ENCODE measurements around the gene SLC66A1.

The SLC66A1 gene

GRCh38 chr1:19332832-19333231 is 20.7 kb downstream of the SLC66A1 start:
- no peak overlapping the region for H3K4me3 ChIP-seq (replicated peaks; ENCODE audit: low read depth, low read length)
- no peak for TF ChIP-seq CTCF (IDR thresholded peaks at IDR 0.05; ENCODE audit: low read length, missing control alignments)
- no peak for DNase-seq (ENCODE audit: low read depth)

- no peak for DNase-seq (ENCODE audit: low read depth)
- no peak for TF ChIP-seq CTCF (IDR thresholded peaks at IDR 0.05; ENCODE audit: low read length, missing control alignments)
- H3K4me3 ChIP-seq (replicated peaks; ENCODE audit: low read depth, low read length): no peak overlapping the region
Measured at GRCh38 chr1:19333587-19334354, 21.6 kb downstream of the SLC66A1 start.

- H3K4me3 ChIP-seq (replicated peaks; ENCODE audit: low read depth, low read length): no peak overlapping the region
- TF ChIP-seq CTCF (IDR thresholded peaks at IDR 0.05; ENCODE audit: low read length, missing control alignments): no peak
- DNase-seq (ENCODE audit: low read depth): no peak
Measured at GRCh38 chr1:19336543-19336942, 24.4 kb downstream of the SLC66A1 start.

- DNase-seq (ENCODE audit: low read depth): no peak
- H3K4me3 ChIP-seq (replicated peaks; ENCODE audit: low read depth, low read length): no peak overlapping the region
- no peak for TF ChIP-seq CTCF (IDR thresholded peaks at IDR 0.05; ENCODE audit: low read length, missing control alignments)
Measured at GRCh38 chr1:19337289-19337688, 25.2 kb downstream of the SLC66A1 start.

GRCh38 chr1:19338323-19338762 is 26.2 kb downstream of the SLC66A1 start:
- no peak for DNase-seq (ENCODE audit: low read depth)
- H3K4me3 ChIP-seq (replicated peaks; ENCODE audit: low read depth, low read length): no peak overlapping the region
- no peak for TF ChIP-seq CTCF (IDR thresholded peaks at IDR 0.05; ENCODE audit: low read length, missing control alignments)

- TF ChIP-seq CTCF (IDR thresholded peaks at IDR 0.05; ENCODE audit: low read length, missing control alignments): no peak
Measured at GRCh38 chr1:19339214-19339861, 27.2 kb downstream of the SLC66A1 start.

More at GRCh38 chr1:19339214-19339861, 27.2 kb downstream of the SLC66A1 start:
- DNase-seq (ENCODE audit: low read depth): no peak
- H3K4me3 ChIP-seq (replicated peaks; ENCODE audit: low read depth, low read length): no peak overlapping the region

Measured in fibroblast of pulmonary artery (primary cell).